Right cardiac atrium (tissue), 5 donors: ENCODE results near the gene KEAP1. TPM values are rescaled to one million over a fixed set of nuclear protein-coding genes. Genes with fewer than 3 reads are reported as not detected.

Experiments used
- ATAC-seq, 2 donors: fragments of 200-7000 bp; cut with Tn5 transposase; one replicate each; pipeline versions ENCODE4 v1.8.0 to v1.9.1; 2020; ENCODE audit warnings: moderate library complexity in 2 of 2, mild to moderate bottlenecking in 1 of 2
- DNase-seq, 3 donors: peaks; one replicate each; pipeline ENCODE4 v3.0.0-alpha.2; 2020
- H3K27ac ChIP-seq: one replicate; pipeline ENCODE4 v1.5.1; 2013; ENCODE audit warnings: mild to moderate bottlenecking, low read length, control low read depth, moderate library complexity
- H3K27me3 ChIP-seq: one replicate; pipeline ENCODE4 v1.6.1; 2013; ENCODE audit not compliant: control insufficient read depth, insufficient read depth
- H3K4me1 ChIP-seq: one replicate; pipeline ENCODE4 v1.6.1; 2013; ENCODE audit warnings: low read length; ENCODE audit not compliant: control insufficient read depth, insufficient read depth
- H3K4me3 ChIP-seq: one replicate; pipeline ENCODE4 v1.5.1; 2013; ENCODE audit warnings: low read length, control low read depth
- H3K9me3 ChIP-seq: one replicate; pipeline ENCODE4 v1.6.1; 2013; ENCODE audit warnings: low read length; ENCODE audit not compliant: control insufficient read depth
- WGBS: extraction: QIAGEN DNeasy Blood & Tissue Kit; methylation state at CpG from one replicate; pipeline ENCODE4 v1.1.7; 2013; 5-methylcytosine and 5-hydroxymethylcytosine counted together
- intact Hi-C, 4 donors: fragments of 100-400 bp; cut with DNase I; formaldehyde crosslinking; loops; one replicate each; pipeline versions ENCODE4 v1.11.0 to v1.14.0; 2022 to 2023
- microRNA-seq, 2 donors: library from miRNA; unstranded; fragments of <30 nt; microRNA quantifications; one replicate each; pipeline ENCODE4 v1.2.0, GENCODE V29; 2020 to 2021
- polyA plus RNA-seq: library from polyadenylated mRNA; stranded (reverse); fragments of 200-250 nt; gene quantifications from one replicate; pipeline ENCODE4 v1.2.3, GENCODE V29; 2013
- total RNA-seq, 4 donors: library from RNA; stranded (reverse); fragmentation: NEBNext Ultra II Directional; extraction: Animal tissue kit (Norgen Biotek cat#: 25700); gene quantifications; one replicate each; pipeline ENCODE4 v1.2.1, GENCODE V29; 2021
- donor health status: healthy with polysubstance abuse.
- donor health status: DM: no; HTN: yes; CAD: no.
- donor health status: DM: no; HTN: no; CAD: no.
- donor health status: DM: no; HTN: yes; CAD: no; lungs with severe emphysema.
- donor health status: DM: yes; HTN: yes; CAD: no.

The KEAP1 gene
- total and polyA plus RNA-seq, 5 donors: 48.0 to 74.6 (median 62.1) TPM

- ATAC-seq: no peak
- 91% methylated on average over 7 of the region's 7 CpGs for WGBS
These were observed 54.1 kb downstream of the KEAP1 start for GRCh38 chr19:10449037-10449436.

GRCh38 chr19:10442698-10443097 is 60.5 kb downstream of the KEAP1 start:
- WGBS: 94% methylated on average over 3 of the region's 3 CpGs
- ATAC-seq (no peak), DNase-seq (no peak)
- Histone ChIP-seq H3K27ac (no peak overlapping the region), H3K4me1 (no peaks in the 10 kb centered on the region), H3K4me3 (no peak overlapping the region), H3K9me3 (no peaks in the 10 kb centered on the region), H3K27me3 (no peaks in the 10 kb centered on the region)
- intact Hi-C loops: no loop called here

More at GRCh38 chr19:10449037-10449436, 54.1 kb downstream of the KEAP1 start:
- no peaks in the 10 kb centered on the region for H3K4me1 ChIP-seq
- DNase-seq: no peak
- intact Hi-C loops: no loop called here
- no peaks in the 10 kb centered on the region for H3K9me3 ChIP-seq
- no peak overlapping the region for H3K4me3 ChIP-seq
- H3K27me3 ChIP-seq: no peaks in the 10 kb centered on the region
- no peak overlapping the region for H3K27ac ChIP-seq

GRCh38 chr19:10439588-10439987 is 63.6 kb downstream of the KEAP1 start:
- H3K4me1 ChIP-seq: no peaks in the 10 kb centered on the region
- H3K9me3 ChIP-seq: no peaks in the 10 kb centered on the region
- ATAC-seq (no peak), DNase-seq (no peak)
- H3K4me3 ChIP-seq: no peak overlapping the region
- no peaks in the 10 kb centered on the region for H3K27me3 ChIP-seq
- no peak overlapping the region for H3K27ac ChIP-seq
- 83% methylated on average over 5 of the region's 5 CpGs for WGBS
- intact Hi-C loops: no loop called here

Small RNA genes within 50 kb of the gene (microRNA-seq; reads per million reads assigned to microRNA genes)
- gene MIR1238: 0 reads per million in 2 donors

Other genes starting within 250 kb of the KEAP1 start
- gene ICAM1, start 232.2 kb downstream of the KEAP1 start, total RNA-seq: 10 to 100 TPM in 2 of 4 donors, 1 to 10 TPM in 2; 8.4 to 14.5 (median 9.9) TPM
- gene ICAM1, start 232.2 kb downstream of the KEAP1 start, polyA plus RNA-seq: 9.8 TPM
- gene ICAM4, start 216.4 kb downstream of the KEAP1 start, total RNA-seq: under 1 TPM; 0.36 to 0.74 (median 0.52) TPM
- gene ICAM4, start 216.4 kb downstream of the KEAP1 start, polyA plus RNA-seq: 0.84 TPM
- gene ICAM5, start 213.4 kb downstream of the KEAP1 start, total RNA-seq: 1 to 10 TPM in 3 of 4 donors, under 1 TPM in 1; 0.93 to 1.6 (median 1.2) TPM
- gene ICAM5, start 213.4 kb downstream of the KEAP1 start, polyA plus RNA-seq: 0.86 TPM
- 1 to 10 TPM in 1 of 4 donors, under 1 TPM in 3; 0.80 to 1.3 (median 0.84) TPM for gene ZGLP1, start 193.5 kb downstream of the KEAP1 start, total RNA-seq
- gene ZGLP1, start 193.5 kb downstream of the KEAP1 start, polyA plus RNA-seq: 0.68 TPM
- gene FDX2, start 187.3 kb downstream of the KEAP1 start, total RNA-seq: 10 to 100 TPM; 13.2 to 20.7 (median 16.7) TPM
- 27.7 TPM for gene FDX2, start 187.3 kb downstream of the KEAP1 start, polyA plus RNA-seq
- 10 to 100 TPM; 13.9 to 20.1 (median 15.1) TPM for gene RAVER1, start 169.8 kb downstream of the KEAP1 start, total RNA-seq
- gene RAVER1, start 169.8 kb downstream of the KEAP1 start, polyA plus RNA-seq: 9.8 TPM
- 10 to 100 TPM; 16.0 to 20.6 (median 17.8) TPM for gene ICAM3, start 163.7 kb downstream of the KEAP1 start, total RNA-seq
- gene ICAM3, start 163.7 kb downstream of the KEAP1 start, polyA plus RNA-seq: 7.2 TPM
- gene TYK2, start 122.8 kb downstream of the KEAP1 start, total RNA-seq: 10 to 100 TPM; 56.3 to 77.0 (median 73.4) TPM
- gene TYK2, start 122.8 kb downstream of the KEAP1 start, polyA plus RNA-seq: 71.6 TPM
- 100 to 1,000 TPM; 131 to 133 (median 132) TPM for gene CDC37, start 99.8 kb downstream of the KEAP1 start, total RNA-seq
- 228 TPM for gene CDC37, start 99.8 kb downstream of the KEAP1 start, polyA plus RNA-seq
- 10 to 100 TPM in 3 of 4 donors, 1 to 10 TPM in 1; 8.4 to 14.2 (median 11.0) TPM for gene PDE4A, start 82.8 kb downstream of the KEAP1 start, total RNA-seq
- gene PDE4A, start 82.8 kb downstream of the KEAP1 start, polyA plus RNA-seq: 5.5 TPM
- under 1 TPM in 3 of 4 donors, not detected in 1; 0.15 to 0.31 (median 0.19) TPM for gene S1PR5, start 14.1 kb upstream of the KEAP1 start, total RNA-seq
- gene S1PR5, start 14.1 kb upstream of the KEAP1 start, polyA plus RNA-seq: 0.16 TPM
- 10 to 100 TPM; 45.1 to 54.0 (median 48.9) TPM for gene ATG4D, start 40.5 kb upstream of the KEAP1 start, total RNA-seq
- gene ATG4D, start 40.5 kb upstream of the KEAP1 start, polyA plus RNA-seq: 48.0 TPM
- 10 to 100 TPM; 10.5 to 13.0 (median 12.1) TPM for gene KRI1, start 62.7 kb upstream of the KEAP1 start, total RNA-seq
- gene KRI1, start 62.7 kb upstream of the KEAP1 start, polyA plus RNA-seq: 9.3 TPM
- gene CDKN2D, start 65.6 kb upstream of the KEAP1 start, total RNA-seq: 1 to 10 TPM; 6.1 to 7.6 (median 7.0) TPM
- gene CDKN2D, start 65.6 kb upstream of the KEAP1 start, polyA plus RNA-seq: 9.4 TPM
- gene AP1M2, start 84.0 kb upstream of the KEAP1 start, total RNA-seq: not detected
- gene AP1M2, start 84.0 kb upstream of the KEAP1 start, polyA plus RNA-seq: 0.09 TPM
- 100 to 1,000 TPM; 105 to 145 (median 110) TPM for gene SLC44A2, start 122.2 kb upstream of the KEAP1 start, total RNA-seq
- gene SLC44A2, start 122.2 kb upstream of the KEAP1 start, polyA plus RNA-seq: 70.1 TPM
- gene ILF3, start 151.0 kb upstream of the KEAP1 start, total RNA-seq: 100 to 1,000 TPM; 119 to 161 (median 141) TPM
- gene ILF3, start 151.0 kb upstream of the KEAP1 start, polyA plus RNA-seq: 74.2 TPM
- gene QTRT1, start 198.1 kb upstream of the KEAP1 start, total RNA-seq: 10 to 100 TPM; 23.7 to 30.7 (median 26.1) TPM
- 33.1 TPM for gene QTRT1, start 198.1 kb upstream of the KEAP1 start, polyA plus RNA-seq
- 100 to 1,000 TPM; 176 to 202 (median 189) TPM for gene DNM2, start 214.7 kb upstream of the KEAP1 start, total RNA-seq
- gene DNM2, start 214.7 kb upstream of the KEAP1 start, polyA plus RNA-seq: 129 TPM